GM10847 (cell line): Measurements from ENCODE around the gene EHBP1L1.

Experiments used
- POLR2A ChIP-seq: IDR thresholded peaks from 2 replicates; pipeline ENCODE4 v1.6.1; 2011; ENCODE audit not compliant: insufficient read length; ENCODE audit errors: extremely low read depth

EHBP1L1 gene

DNA sequence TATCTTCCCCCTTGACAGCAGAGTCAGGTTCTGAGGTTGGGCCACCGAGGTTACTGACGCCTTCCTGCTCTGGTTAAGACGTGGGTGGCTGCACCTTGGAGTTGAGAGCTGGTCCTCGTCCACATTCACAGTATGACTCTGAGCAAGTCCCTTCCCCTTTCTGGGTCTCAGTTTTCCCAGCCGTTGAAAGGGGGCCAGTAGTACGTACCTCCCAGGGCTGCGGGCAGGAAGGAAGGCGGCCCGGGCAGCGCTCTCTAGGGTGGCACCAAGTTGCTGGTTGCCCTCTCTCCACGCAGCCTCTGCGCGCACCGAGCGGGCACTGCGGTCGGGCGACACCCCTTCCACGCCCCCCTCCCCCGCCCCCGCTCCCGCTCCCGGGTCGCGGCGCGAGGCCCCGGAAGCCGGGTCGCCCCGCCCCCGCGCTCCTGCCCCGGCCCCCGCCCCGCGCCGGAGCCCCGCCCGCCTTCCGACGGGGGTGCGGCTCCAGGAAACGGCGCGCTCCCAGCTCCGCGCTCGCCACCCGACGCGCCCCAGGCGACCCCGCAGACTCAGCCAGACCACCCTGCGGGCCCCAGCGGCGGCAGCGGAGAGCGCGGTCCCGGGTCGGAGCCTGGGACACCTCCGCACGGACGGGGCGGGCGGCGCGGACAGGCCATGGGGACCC lies at the start of gene EHBP1L1:
EHBP1L1 (plus strand) TSS at position 486 of the 664 bp plus-strand sequence. CDS start 250 bp downstream, outside the sequence.
- peak; percentile 26 for TF ChIP-seq POLR2A

DNA sequence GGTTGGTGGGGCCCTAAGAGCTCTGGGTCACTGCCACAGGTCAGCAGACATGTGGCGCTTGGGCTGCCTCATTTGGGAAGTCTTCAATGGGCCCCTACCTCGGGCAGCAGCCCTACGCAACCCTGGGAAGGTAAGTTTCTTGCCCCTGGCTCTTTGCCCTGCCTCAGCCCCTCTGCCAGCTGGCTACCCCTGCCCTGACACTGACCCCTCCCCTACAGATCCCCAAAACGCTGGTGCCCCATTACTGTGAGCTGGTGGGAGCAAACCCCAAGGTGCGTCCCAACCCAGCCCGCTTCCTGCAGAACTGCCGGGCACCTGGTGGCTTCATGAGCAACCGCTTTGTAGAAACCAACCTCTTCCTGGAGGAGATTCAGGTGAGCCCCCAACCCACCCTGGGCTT lies 49.1 kb upstream of the EHBP1L1 start:
- TF ChIP-seq POLR2A, result no peak

DNA sequence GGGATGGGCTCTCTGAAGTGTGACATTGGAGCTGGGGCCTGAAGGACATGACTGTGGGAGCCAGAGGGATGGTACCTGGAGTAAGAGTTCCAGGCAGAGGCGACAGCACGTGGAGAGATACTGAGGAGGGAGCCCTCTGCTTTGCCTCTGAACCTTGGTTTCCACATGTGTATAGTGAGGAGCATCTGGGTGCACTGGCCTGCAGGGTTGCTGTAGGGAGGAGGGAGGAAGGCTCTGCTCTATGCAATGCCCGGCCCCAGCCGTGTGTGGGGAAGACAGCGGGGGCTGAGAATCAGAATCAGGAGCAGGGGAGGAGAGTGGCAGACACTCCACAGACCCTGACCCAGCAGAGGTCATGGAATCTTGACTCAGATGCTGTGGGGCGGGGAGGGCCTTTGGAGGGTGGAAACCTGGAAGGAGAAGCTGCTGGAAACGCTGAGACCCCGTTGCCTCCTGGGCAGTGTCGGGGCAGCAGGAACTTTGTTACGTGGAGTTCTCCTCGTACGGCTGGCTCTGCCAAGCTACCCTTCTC lies 47.0 kb upstream of the EHBP1L1 start:
- no peak for TF ChIP-seq POLR2A

DNA sequence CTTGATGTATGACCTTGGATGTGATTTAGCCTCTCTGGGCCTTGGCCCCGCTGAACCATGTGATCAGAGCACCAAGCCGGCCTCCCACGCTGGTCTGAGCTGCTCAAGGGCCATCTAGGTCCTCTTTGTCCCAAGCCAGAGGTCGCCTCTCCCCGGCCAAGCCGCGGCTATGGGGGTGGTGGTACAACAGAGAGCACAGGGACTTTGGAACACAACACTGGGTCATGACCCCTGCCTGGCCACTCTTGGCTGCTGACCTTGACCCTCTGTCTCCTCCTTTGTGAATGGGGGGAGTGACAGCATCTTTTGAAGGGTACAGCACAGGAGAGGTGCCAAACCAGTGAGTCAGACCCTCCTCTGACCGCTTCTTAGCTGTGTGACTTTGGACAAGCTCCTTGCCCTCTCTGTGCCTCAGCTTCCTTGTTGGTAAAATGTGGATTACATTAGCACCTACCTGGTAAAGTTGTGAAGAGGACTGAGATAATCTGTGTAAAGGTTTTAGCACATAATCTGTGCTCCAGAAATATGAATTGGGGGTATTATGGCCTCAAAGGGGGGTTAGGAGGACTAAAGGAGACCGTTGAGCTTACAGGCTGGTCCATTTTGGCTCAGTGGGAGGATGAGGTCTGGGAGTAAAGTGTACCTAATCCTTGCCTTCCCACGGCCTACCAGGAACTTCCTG lies 46.2 kb upstream of the EHBP1L1 start:
- no peak for TF ChIP-seq POLR2A

DNA sequence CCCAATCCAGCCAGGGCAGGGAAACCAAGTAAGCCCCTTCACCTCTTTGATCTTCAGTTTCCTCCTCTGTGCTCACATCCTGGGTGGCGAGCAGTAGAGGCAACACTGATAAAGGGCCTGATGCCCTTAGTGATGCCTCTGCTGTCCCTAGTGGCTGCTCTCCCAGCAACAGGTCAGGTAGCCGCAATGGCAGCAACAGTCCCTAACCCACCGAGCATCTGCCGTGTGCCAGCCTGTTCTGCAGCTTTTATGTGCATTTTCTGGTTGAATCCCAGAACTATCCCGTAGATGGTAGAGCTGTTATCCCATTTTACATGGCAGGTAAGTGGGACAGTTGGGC lies 45.7 kb upstream of the EHBP1L1 start:
- TF ChIP-seq POLR2A, result no peak

DNA sequence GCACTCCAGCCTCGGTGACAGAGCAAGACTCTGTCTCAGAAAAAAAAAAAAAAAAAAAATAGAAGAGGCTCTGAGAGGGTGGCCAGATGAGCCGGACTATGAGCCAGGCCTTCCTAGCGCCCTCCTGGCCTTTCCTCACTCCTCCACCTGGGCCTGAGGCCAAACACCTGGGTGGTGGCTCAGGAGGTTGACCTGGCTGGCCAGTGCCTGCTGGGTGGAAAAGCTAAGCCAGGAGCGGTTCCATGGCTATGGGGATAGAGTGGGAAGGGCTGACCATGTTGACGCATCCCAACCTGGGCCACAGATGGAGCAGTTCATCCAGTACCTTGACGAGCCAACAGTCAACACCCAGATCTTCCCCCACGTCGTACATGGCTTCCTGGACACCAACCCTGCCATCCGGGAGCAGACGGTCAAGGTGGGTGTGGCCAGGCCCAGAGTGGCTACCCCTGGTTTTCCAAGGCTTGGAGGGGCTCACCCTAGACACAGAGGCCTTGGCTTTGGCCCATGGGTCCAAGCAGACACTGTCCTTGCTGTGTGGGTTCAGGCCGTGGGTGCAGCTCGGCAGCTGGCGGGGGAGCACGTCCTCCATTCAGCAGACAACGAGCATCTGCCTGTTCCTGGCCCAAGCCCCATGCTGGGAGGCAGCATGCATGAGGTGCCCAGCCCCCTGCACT lies 43.3 kb upstream of the EHBP1L1 start:
- no peak for TF ChIP-seq POLR2A

DNA sequence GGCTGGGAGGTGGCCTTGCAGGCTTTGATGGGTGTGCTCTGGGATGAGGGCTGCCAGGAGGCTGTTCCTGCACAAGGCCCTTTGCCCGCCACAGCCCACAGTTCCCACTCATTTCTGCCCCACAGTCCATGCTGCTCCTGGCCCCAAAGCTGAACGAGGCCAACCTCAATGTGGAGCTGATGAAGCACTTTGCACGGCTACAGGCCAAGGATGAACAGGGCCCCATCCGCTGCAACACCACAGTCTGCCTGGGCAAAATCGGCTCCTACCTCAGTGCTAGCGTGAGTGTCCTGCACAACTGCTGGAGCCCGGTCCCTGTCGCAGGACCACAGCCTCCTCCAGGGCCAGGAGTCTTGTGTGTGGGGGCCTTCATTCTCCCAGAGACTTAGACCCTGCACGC lies 40.8 kb upstream of the EHBP1L1 start:
- TF ChIP-seq POLR2A, result no peak

DNA sequence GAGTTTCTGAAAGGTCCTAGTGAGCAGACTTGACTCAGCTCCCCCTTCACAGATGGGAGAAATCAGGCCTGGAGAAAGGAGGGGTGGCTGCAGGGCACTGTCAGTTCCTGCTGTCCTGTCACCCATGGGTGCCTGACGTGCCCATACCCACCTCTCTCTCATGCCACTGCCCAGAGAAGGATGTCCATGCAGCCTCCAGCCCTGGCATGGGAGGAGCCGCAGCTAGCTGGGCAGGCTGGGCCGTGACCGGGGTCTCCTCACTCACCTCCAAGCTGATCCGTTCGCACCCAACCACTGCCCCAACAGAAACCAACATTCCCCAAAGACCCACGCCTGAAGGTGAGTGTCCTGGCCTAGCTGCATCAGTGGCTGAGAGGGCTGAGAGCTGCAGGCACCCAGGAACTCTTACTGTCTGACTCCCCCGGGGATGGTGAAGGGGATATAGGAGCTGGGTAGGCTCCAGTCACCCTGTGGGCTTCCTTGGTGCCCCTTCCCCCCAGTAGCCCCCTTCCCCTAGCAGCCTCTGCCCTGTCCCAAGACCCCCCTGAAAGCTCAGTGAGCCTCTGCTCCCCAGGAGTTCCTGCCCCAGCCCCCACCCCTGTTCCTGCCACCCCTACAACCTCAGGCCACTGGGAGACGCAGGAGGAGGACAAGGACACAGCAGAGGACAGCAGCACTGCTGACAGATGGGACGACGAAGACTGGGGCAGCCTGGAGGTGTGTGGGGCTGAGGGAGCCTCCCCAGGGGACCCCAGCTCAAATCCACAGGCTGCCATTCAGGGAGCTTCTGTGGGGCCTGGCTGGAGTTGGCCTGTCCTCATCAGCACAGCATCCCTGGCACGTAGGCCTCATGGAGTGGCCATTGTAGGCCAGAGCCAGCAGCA lies 39.2 kb upstream of the EHBP1L1 start:
- TF ChIP-seq POLR2A, result no peak

DNA sequence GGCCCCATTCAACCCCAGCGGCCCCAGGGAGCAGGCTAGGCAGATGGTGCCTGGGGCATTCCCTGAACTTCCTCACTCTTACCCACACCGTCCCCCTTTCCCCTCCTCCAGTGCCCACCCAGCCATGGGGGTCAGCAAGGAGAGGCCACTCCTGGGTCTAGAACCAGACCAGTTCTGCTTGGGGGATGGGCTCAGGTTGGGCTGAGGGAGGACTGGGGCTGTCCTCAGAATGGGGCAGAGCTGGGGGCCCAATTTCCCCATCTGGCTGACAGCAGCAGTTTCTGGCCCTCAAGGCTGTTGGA lies 38.6 kb upstream of the EHBP1L1 start:
- no peak for TF ChIP-seq POLR2A

DNA sequence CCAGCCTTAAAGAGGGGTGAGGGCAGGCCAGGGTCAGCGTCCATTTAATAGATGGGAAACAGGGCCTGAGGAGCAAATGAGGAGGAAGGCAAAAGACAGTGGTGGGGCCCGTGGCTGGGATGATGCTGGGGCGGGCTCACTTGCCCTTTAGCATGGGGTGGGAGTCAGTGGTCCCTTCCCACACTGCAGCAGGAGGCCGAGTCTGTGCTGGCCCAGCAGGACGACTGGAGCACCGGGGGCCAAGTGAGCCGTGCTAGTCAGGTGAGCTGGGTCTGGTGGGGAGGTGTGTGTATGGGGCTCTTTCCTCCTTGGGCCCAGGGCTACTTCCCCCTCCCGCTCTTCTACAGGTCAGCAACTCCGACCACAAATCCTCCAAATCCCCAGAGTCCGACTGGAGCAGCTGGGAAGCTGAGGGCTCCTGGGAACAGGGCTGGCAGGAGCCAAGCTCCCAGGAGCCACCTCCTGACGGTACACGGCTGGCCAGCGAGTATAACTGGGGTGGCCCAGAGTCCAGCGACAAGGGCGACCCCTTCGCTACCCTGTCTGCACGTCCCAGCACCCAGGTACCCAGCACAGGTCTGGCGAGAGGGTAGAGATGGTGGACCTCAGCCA lies 38.1 kb upstream of the EHBP1L1 start:
- no peak for TF ChIP-seq POLR2A

DNA sequence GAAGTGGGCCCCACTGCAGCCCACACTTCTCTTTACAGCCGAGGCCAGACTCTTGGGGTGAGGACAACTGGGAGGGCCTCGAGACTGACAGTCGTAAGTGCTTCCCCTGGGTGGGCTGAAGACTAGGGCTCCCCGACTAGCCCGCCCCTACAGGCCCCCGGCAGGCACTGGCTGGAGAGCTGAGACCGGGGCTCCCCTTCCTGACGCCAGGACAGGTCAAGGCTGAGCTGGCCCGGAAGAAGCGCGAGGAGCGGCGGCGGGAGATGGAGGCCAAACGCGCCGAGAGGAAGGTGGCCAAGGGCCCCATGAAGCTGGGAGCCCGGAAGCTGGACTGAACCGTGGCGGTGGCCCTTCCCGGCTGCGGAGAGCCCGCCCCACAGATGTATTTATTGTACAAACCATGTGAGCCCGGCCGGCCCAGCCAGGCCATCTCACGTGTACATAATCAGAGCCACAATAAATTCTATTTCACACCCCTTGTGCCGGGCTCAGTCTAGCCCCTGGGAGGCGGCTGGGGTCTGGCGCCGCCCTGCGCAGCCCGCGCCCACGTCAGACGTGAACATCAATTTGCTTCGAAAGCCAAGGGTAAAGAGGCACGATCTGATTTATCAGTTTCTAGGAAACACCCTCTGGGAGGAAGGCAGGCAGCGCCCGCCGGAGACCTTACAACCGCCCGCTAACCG lies 37.5 kb upstream of the EHBP1L1 start:
- TF ChIP-seq POLR2A, result no peak

DNA sequence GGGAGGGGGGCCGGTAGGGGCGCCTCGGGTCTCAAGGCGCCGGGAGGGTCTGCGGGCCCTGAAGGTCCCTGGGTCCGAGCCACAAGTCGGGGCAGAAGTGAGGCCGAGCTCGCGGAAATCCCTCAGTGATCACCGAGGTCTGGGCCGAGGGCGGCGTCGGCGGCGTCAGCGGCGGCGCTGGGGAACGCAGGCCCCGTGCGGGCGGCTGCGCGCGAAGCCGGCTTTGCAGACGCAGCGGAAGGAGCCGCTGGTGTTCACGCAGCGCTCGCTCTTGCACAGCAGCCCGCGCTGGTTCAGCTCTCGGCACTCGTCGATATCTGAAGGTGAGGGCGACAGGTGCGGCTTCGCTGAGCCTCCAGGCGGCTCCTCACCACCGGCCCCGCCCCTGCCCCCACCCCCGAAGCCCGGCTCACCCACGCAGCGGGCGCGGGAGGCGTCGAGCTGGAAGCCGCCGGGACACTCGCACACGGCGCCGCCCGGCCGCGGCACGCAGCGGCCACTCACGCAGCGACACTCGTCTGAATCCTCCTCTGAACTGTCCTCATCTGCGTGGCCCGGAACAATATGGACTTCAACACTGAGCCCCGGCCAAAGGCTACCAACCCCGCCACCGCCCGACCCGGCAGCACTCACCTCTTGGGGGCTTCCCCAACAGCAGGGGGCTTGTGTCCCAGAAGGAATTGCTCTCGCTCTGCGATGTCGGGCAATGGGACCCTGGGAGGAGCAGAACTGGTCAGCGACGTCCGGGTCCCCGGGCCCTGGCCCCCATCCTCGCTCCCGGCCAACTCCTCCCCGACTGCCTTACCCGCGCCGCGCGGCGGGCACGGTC lies 36.7 kb upstream of the EHBP1L1 start:
- TF ChIP-seq POLR2A, result no peak

DNA sequence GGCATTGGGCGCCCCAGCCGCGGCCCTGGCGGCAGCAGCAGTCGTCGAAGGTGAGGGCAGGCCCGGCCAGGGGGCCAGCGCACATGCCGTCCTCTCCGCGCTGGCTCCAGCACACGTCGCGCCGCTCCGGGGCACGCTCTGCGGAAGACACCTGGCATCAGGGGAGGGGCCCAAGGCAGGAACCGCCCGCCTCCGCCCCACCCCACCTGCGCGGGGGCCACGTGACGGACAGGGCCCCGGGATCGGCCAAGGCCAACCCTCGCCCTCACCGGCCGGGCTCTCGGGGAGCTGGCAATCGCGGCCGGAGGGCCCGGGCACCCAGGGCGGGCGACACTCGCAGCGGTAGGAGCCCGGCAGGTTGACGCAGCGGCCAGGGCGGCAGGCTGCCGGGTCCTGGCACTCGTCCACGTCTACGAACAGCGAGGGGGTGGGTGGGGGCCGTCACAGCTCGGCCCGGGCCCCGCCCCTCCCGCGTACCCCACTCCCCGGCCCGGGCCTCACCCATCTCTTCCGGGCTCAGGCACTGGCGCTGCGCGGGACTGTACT lies 36.0 kb upstream of the EHBP1L1 start:
- no peak for TF ChIP-seq POLR2A
